RWPE2 (cell line): Measurements from ENCODE around the gene CUTA.
A peak's percentile ranks its signal among the peaks of the same experiment; 100 is the strongest.

Experiments used
- ATAC-seq: fragments of 200-7000 bp; cut with Tn5 transposase; 3 replicates; pipeline ENCODE4 v1.9.1; 2021; ENCODE audit warnings: low read depth
- DNase-seq: peaks from one replicate; pipeline ENCODE4 v3.0.0-alpha.2; 2020; ENCODE audit warnings: low spot score
- H3K27ac ChIP-seq: fragments of 450-650 bp; 2 replicates; pipeline ENCODE4 v1.5.1; 2017; ENCODE audit warnings: mild to moderate bottlenecking; ENCODE audit not compliant: poor library complexity, severe bottlenecking
- H3K27me3 ChIP-seq: fragments of 250-450 bp; sonication (Bioruptor Pico); 2 replicates; pipeline ENCODE4 v1.5.1; 2021; ENCODE audit warnings: mild to moderate bottlenecking, moderate library complexity; ENCODE audit not compliant: insufficient read depth, poor library complexity, severe bottlenecking
- H3K36me3 ChIP-seq: fragments of 250-450 bp; sonication (Bioruptor Pico); 2 replicates; pipeline ENCODE4 v1.5.1; 2020; ENCODE audit warnings: low read depth, mild to moderate bottlenecking, moderate library complexity
- H3K4me1 ChIP-seq: fragments of 250-450 bp; sonication (Bioruptor Pico); 2 replicates; pipeline ENCODE4 v1.5.1; 2021; ENCODE audit warnings: mild to moderate bottlenecking, moderate library complexity; ENCODE audit not compliant: insufficient read depth, poor library complexity, severe bottlenecking
- H3K4me3 ChIP-seq: fragments of 250-450 bp; sonication (Bioruptor Pico); 2 replicates; pipeline ENCODE4 v1.5.1; 2021; ENCODE audit warnings: mild to moderate bottlenecking, moderate library complexity; ENCODE audit not compliant: severe bottlenecking
- H3K9me3 ChIP-seq: fragments of 250-450 bp; sonication (Bioruptor Pico); 2 replicates; pipeline ENCODE4 v1.5.1; 2021; ENCODE audit warnings: mild to moderate bottlenecking, moderate library complexity; ENCODE audit not compliant: severe bottlenecking
- CTCF ChIP-seq: fragments of 450-650 bp; IDR thresholded peaks from one replicate; pipeline ENCODE4 v1.5.1; 2017; ENCODE audit warnings: mild to moderate bottlenecking, moderate library complexity; ENCODE audit not compliant: poor library complexity, severe bottlenecking

Gene CUTA

GRCh38 chr6:33428224-33428965 is 10.5 kb upstream of the CUTA start:
- DNase-seq (no peak), ATAC-seq (peak; percentile 46)
- H3K9me3 ChIP-seq: no peaks in the 10 kb centered on the region
- peak overlapping the region; percentile 82 for H3K27ac ChIP-seq
- H3K27me3 ChIP-seq: no peaks in the 10 kb centered on the region
- peaks cover 30% of the 10 kb centered on the region for H3K4me1 ChIP-seq
- H3K36me3 ChIP-seq: no peaks in the 10 kb centered on the region
- TF ChIP-seq CTCF: peak; percentile 32
- H3K4me3 ChIP-seq: peak overlapping the region; percentile 69

- peaks cover 30% of the 10 kb centered on the region for H3K4me1 ChIP-seq
- no peaks in the 10 kb centered on the region for H3K9me3 ChIP-seq
- no peak for TF ChIP-seq CTCF
- H3K27ac ChIP-seq: peak overlapping the region; percentile 82
- no peaks in the 10 kb centered on the region for H3K27me3 ChIP-seq
- H3K36me3 ChIP-seq: no peaks in the 10 kb centered on the region
- DNase-seq: no peak
- ATAC-seq: no peak
- H3K4me3 ChIP-seq: peak overlapping the region; percentile 69
Observed at GRCh38 chr6:33427585-33428223, 9.8 kb upstream of the CUTA start.

- ATAC-seq: no peak
- H3K9me3 ChIP-seq: no peaks in the 10 kb centered on the region
- DNase-seq: no peak
- H3K4me3 ChIP-seq: peak overlapping the region; percentile 69
- H3K27me3 ChIP-seq: no peaks in the 10 kb centered on the region
- peak overlapping the region; percentile 82 for H3K27ac ChIP-seq
- H3K36me3 ChIP-seq: no peaks in the 10 kb centered on the region
- no peak for TF ChIP-seq CTCF
- peaks cover 30% of the 10 kb centered on the region for H3K4me1 ChIP-seq
Observed at GRCh38 chr6:33426590-33427511, 8.9 kb upstream of the CUTA start.

- peaks cover 25% of the 10 kb centered on the region for H3K4me1 ChIP-seq
- H3K4me3 ChIP-seq: peak overlapping the region; percentile 42
- H3K27me3 ChIP-seq: no peaks in the 10 kb centered on the region
- H3K9me3 ChIP-seq: no peaks in the 10 kb centered on the region
- ATAC-seq: peak; percentile 66
- no peaks in the 10 kb centered on the region for H3K36me3 ChIP-seq
- peak overlapping the region; percentile 82 for H3K27ac ChIP-seq
- peak; percentile 74 for TF ChIP-seq CTCF
- DNase-seq: peak; percentile 91
Observed at GRCh38 chr6:33425668-33426577, 8.0 kb upstream of the CUTA start.
